Neural cell (in vitro differentiated cells): ENCODE results near the gene TACR2. TPM values are rescaled to one million over a fixed set of nuclear protein-coding genes. Genes with fewer than 3 reads are reported as not detected.

ENCODE experiments used
- H2AFZ ChIP-seq: fragments of 200-600, 300-800 bp; sonication (generic), shearing (Covaris generic); 2 replicates; pipeline ENCODE4 v1.6.0; 2014; ENCODE audit warnings: low read depth, mild to moderate bottlenecking, antibody characterized with exemption, low read length, moderate library complexity
- H3F3A ChIP-seq: fragments of 200-600 bp; shearing (Covaris generic); 2 replicates; pipeline ENCODE4 v1.6.1; 2016; ENCODE audit warnings: mild to moderate bottlenecking, moderate library complexity, mixed read lengths, antibody characterized with exemption, low read length; ENCODE audit not compliant: insufficient read depth, poor library complexity, severe bottlenecking
- H3K27ac ChIP-seq: fragments of 200-600, 300-800 bp; sonication (generic), shearing (Covaris generic); 2 replicates; pipeline ENCODE4 v1.5.1; 2014; ENCODE audit warnings: mild to moderate bottlenecking, low read length, moderate library complexity
- H3K27me3 ChIP-seq: fragments of 300-800, 200-600 bp; sonication (generic), shearing (Covaris generic); 2 replicates; pipeline ENCODE4 v1.6.0; 2014; ENCODE audit warnings: mild to moderate bottlenecking, low read depth, low read length, moderate library complexity; ENCODE audit not compliant: insufficient read depth
- H3K36me3 ChIP-seq: fragments of 300-800, 200-600 bp; sonication (generic), shearing (Covaris generic); 2 replicates; pipeline ENCODE4 v1.5.1; 2014; ENCODE audit warnings: mild to moderate bottlenecking, antibody characterized with exemption, low read length, moderate library complexity; ENCODE audit not compliant: insufficient read depth
- H3K4me2 ChIP-seq: fragments of 300-800, 200-600 bp; sonication (generic), shearing (Covaris generic); 2 replicates; pipeline ENCODE4 v1.6.0; 2014; ENCODE audit warnings: mild to moderate bottlenecking, low read length
- H3K4me3 ChIP-seq: fragments of 300-800, 200-600 bp; sonication (generic), shearing (Covaris generic); 2 replicates; pipeline ENCODE4 v1.5.1; 2014; ENCODE audit warnings: mild to moderate bottlenecking, low read length, moderate library complexity
- H3K79me2 ChIP-seq: fragments of 200-600 bp; shearing (Covaris generic); replicated peaks from 2 replicates; pipeline ENCODE4 v1.6.0; 2014; ENCODE audit warnings: mild to moderate bottlenecking, low read length, moderate library complexity; ENCODE audit not compliant: insufficient read depth
- H3K9ac ChIP-seq: fragments of 300-800, 200-600 bp; sonication (generic), shearing (Covaris generic); 2 replicates; pipeline ENCODE4 v1.6.1; 2016; ENCODE audit warnings: mild to moderate bottlenecking, low read length, mixed read lengths
- H3K9me2 ChIP-seq: fragments of 200-600 bp; shearing (Covaris generic); 2 replicates; pipeline ENCODE4 v1.6.1; 2016; ENCODE audit warnings: mild to moderate bottlenecking, low read length, mixed read lengths; ENCODE audit not compliant: insufficient read depth
- H3K9me3 ChIP-seq: fragments of 200-600, 300-800 bp; sonication (generic), shearing (Covaris generic); 2 replicates; pipeline ENCODE4 v1.6.1; 2016; ENCODE audit warnings: mild to moderate bottlenecking, mixed run types, low read length, moderate library complexity, mixed read lengths
- H4K20me1 ChIP-seq: fragments of 200-600 bp; shearing (Covaris generic); 2 replicates; pipeline ENCODE4 v1.6.1; 2016; ENCODE audit warnings: mild to moderate bottlenecking, mixed run types; ENCODE audit not compliant: insufficient read depth
- CTCF ChIP-seq: fragments of 450-650 bp; IDR thresholded peaks from 2 replicates; pipeline ENCODE4 v1.5.1; 2014; ENCODE audit warnings: antibody characterized with exemption, mild to moderate bottlenecking, moderate library complexity; ENCODE audit not compliant: poor library complexity, severe bottlenecking
- EP300 ChIP-seq: fragments of 450-650 bp; conservative IDR thresholded peaks from 2 replicates; pipeline ENCODE4 v1.6.1; 2014; ENCODE audit warnings: antibody characterized with exemption, mild to moderate bottlenecking, moderate library complexity; ENCODE audit not compliant: poor library complexity, severe bottlenecking
- EZH2 ChIP-seq: fragments of 200-600, 300-800 bp; shearing (Covaris generic), sonication (generic); IDR thresholded peaks from 2 replicates; pipeline ENCODE4 v1.6.1; 2014; ENCODE audit warnings: antibody characterized with exemption, low read length, borderline replicate concordance, mild to moderate bottlenecking; ENCODE audit not compliant: insufficient read depth, poor library complexity, severe bottlenecking
- MXI1 ChIP-seq: fragments of 450-650 bp; conservative IDR thresholded peaks from 2 replicates; pipeline ENCODE4 v1.6.1; 2014; ENCODE audit warnings: antibody characterized with exemption, mild to moderate bottlenecking; ENCODE audit not compliant: poor library complexity, severe bottlenecking
- POLR2AphosphoS5 ChIP-seq: IDR thresholded peaks from 2 replicates; pipeline ENCODE4 v1.6.1; 2012
- RAD21 ChIP-seq: fragments of 450-650 bp; conservative IDR thresholded peaks from 2 replicates; pipeline ENCODE4 v1.6.1; 2014; ENCODE audit warnings: antibody characterized with exemption, mild to moderate bottlenecking, moderate library complexity
- REST ChIP-seq: IDR thresholded peaks from 2 replicates; pipeline ENCODE4 v1.6.1; 2012; ENCODE audit warnings: borderline replicate concordance
- SMC3 ChIP-seq: fragments of 450-650 bp; conservative IDR thresholded peaks from 2 replicates; pipeline ENCODE4 v1.6.1; 2014; ENCODE audit warnings: antibody characterized with exemption, mild to moderate bottlenecking, moderate library complexity; ENCODE audit not compliant: poor library complexity
- TAF1 ChIP-seq: IDR thresholded peaks from 2 replicates; pipeline ENCODE4 v1.6.1; 2012; ENCODE audit warnings: low read depth
- polyA plus RNA-seq: library from polyadenylated mRNA; depleted of rRNA; stranded (reverse); fragments of >200 nt; gene quantifications from 2 replicates; pipeline ENCODE4 v1.2.3, GENCODE V29; 2014

The TACR2 gene
- polyA plus RNA-seq, 1 donor from 2014 or later: not detected

- no peak overlapping the region for H3K4me3 ChIP-seq
- TF ChIP-seq REST (no peak), RAD21 (no peak), EP300 (no peak), CTCF (no peak), EZH2 (no peak), POLR2AphosphoS5 (no peak), MXI1 (no peak)
These were observed 28.3 kb upstream of the TACR2 start for GRCh38 chr10:69445041-69445440.

GRCh38 chr10:69443354-69443753 lies 26.6 kb upstream of the TACR2 start:
- Histone ChIP-seq H3K27ac (no peak overlapping the region), H3K4me3 (no peak overlapping the region), H3F3A (no peaks in the 10 kb centered on the region), H3K4me2 (no peak overlapping the region), H3K9me2 (no peaks in the 10 kb centered on the region), H2AFZ (no peak overlapping the region), H4K20me1 (no peaks in the 10 kb centered on the region), H3K79me2 (no peaks in the 10 kb centered on the region), H3K9ac (no peak overlapping the region), H3K27me3 (no peaks in the 10 kb centered on the region), H3K9me3 (no peaks in the 10 kb centered on the region), H3K36me3 (no peaks in the 10 kb centered on the region)
- TF ChIP-seq EP300: no peak
- no peak for TF ChIP-seq TAF1
- TF ChIP-seq RAD21: no peak
- no peak for TF ChIP-seq POLR2AphosphoS5
- no peak for TF ChIP-seq REST
- TF ChIP-seq MXI1: no peak
- TF ChIP-seq CTCF: no peak
- no peak for TF ChIP-seq SMC3
- no peak for TF ChIP-seq EZH2

More at GRCh38 chr10:69445041-69445440, 28.3 kb upstream of the TACR2 start:
- Histone ChIP-seq H3K9me3 (no peaks in the 10 kb centered on the region), H3K9ac (no peak overlapping the region), H3K27me3 (no peaks in the 10 kb centered on the region), H3K36me3 (no peaks in the 10 kb centered on the region), H2AFZ (no peak overlapping the region), H3F3A (no peaks in the 10 kb centered on the region), H3K4me2 (no peak overlapping the region), H3K27ac (no peak overlapping the region), H3K9me2 (no peaks in the 10 kb centered on the region), H4K20me1 (no peaks in the 10 kb centered on the region), H3K79me2 (no peaks in the 10 kb centered on the region)
